GM12874 (cell line): ENCODE measurements around the gene ACAD10.

ENCODE experiments used
- TF ChIP-seq, protein P1 (sequence below): IDR thresholded peaks from 2 replicates; pipeline ENCODE4 v1.5.1; 2011; ENCODE audit warnings: low read depth, mild to moderate bottlenecking, control low read depth, low read length, moderate library complexity; ENCODE audit not compliant: insufficient read depth

Gene ACAD10

DNA sequence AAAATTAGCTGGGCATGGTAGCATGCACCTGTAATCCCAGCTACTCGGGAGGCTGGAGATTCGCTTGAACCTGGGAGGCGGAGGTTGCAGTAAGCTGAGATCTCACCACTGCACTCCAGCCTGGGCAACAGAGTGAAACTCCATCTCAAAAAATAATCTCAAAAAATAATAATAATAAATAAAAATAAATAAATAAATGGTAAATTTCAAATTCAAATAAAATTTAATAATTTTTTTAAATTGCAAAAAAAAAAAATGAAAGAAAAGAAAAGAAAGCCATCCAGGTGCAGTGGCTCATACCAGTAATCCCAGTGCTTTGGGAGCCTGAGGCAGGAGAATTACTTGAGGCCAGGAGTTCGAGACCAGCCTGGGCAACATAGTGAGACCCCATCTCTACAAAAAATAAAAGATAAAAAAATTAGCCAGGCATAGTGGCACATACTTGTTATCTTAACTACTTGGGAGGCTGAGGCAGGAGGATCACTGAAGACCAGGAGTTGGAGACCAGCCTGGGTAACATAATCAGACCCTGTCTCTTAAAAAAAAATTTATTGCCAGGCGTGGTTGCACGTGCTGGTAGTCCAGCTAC lies 117.3 kb downstream of the ACAD10 start:
- TF ChIP-seq, protein P1, sequence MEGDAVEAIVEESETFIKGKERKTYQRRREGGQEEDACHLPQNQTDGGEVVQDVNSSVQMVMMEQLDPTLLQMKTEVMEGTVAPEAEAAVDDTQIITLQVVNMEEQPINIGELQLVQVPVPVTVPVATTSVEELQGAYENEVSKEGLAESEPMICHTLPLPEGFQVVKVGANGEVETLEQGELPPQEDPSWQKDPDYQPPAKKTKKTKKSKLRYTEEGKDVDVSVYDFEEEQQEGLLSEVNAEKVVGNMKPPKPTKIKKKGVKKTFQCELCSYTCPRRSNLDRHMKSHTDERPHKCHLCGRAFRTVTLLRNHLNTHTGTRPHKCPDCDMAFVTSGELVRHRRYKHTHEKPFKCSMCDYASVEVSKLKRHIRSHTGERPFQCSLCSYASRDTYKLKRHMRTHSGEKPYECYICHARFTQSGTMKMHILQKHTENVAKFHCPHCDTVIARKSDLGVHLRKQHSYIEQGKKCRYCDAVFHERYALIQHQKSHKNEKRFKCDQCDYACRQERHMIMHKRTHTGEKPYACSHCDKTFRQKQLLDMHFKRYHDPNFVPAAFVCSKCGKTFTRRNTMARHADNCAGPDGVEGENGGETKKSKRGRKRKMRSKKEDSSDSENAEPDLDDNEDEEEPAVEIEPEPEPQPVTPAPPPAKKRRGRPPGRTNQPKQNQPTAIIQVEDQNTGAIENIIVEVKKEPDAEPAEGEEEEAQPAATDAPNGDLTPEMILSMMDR, result no peak

DNA sequence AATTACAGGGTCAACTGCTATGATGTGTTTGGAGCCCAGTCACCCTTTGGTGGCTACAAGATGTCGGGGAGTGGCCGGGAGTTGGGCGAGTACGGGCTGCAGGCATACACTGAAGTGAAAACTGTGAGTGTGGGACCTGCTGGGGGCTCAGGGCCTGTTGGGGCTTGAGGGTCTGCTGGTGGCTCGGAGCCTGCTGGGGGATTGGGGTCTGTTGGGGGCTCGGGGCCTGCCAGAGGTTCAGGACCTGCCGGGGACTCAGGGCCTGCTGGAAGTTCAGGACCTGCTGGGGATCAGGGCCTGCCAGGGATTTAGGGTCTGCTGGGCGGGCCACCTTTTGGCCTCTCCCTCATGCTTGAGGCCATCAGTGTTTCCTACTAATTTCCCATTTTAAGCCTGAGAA lies 118.0 kb downstream of the ACAD10 start:
- TF ChIP-seq, protein P1, result no peak

DNA sequence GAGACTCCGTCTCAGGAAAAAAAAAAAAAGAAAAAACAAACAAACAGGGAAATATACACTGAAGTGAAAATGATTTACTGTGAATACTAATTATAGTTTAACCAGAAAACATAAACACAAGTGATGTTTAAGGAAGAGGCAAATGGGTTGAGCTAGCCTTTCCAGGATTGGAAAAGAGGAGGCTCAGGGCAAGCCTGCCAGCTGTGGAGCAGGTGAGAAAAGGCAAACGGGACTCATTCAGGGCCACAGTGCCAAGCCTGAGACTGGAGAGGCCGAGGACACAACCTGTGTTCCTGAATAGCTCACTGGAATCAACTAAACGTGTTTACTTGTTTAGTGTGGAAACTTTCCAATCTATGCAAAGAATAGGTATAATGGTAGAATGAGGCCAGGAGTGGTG lies 120.5 kb downstream of the ACAD10 start:
- TF ChIP-seq, protein P1, result no peak
